Measurements from ENCODE around the gene DACT1.

The DACT1 gene

GRCh38 chr14:58668848-58669480 lies 31.2 kb downstream of the DACT1 start:
- DNase-seq, result no peak

DNA sequence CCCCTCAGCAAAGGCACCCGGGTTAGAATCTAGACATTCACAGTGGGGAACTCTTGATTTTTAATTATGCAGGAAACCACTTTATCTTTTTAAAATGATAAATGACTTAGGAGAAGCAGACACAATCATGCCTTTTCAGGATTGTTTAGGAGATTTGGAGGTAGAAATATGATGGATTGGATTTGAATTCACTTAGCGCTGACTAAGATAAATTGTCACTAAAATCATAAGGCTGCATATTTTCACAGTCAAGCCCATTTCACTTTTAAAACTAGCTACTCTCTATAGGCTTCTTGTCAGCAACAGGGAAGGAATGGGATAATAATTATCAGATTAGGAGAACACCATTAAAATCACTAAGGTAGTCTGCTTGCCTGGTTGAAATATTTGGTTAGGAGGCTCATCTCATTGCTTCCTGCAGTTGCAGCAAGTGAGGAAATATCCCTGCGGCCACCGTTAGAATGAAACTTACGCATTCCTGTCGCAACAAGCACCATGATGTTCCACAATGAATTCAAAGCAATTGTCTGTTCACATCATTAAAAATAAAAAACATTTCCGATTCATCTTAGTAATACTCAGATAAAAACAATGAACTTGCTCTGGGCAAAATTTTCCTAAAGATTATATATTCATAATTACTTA lies 31.9 kb downstream of the DACT1 start:
- DNase-seq, result no peak

GRCh38 chr14:58671024-58671423 lies 33.3 kb downstream of the DACT1 start:
- DNase-seq, result no peak

- DNase-seq, result no peak
Observed at GRCh38 chr14:58671436-58671835, 33.7 kb downstream of the DACT1 start.

GRCh38 chr14:58673722-58674121 lies 36.0 kb downstream of the DACT1 start:
- no peak for DNase-seq

DNA sequence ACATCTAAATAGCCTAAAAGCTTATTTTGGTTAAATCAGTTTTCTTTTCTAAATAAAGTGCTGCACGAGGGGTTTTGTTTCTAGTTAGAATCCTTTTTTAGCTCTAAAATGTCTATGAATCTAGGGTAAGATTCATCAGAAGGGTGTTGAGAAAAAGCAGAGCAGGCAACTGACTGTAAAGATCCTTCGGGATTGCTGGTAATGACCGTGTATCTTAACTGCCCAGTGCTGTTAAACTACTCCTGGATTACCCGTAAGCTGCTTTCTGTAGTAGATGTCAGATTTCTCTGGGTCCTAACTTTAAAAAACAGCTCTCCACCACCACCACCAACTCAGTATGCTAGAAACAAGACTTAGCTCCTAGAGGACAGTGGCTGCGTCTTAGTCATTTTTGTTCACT lies 39.2 kb downstream of the DACT1 start:
- no peak for DNase-seq

DNA sequence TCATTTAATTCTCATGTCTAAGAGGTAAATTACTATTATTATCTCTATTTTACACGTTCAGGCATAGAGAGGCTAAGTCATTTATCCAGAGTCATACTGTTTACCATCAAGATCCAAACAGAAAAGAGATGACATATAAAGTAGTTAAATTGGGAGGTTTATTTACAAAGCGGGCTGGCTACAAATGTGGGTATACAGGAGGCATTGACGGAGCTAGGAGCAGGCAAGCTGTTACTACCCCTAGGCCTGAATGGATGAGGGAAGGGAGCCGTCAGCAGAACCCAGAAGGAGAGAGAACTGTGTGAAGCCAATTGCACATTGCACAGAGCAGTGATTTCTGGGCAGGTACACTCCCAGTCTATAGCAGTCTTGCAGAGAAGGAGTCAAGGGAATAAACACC lies 39.8 kb downstream of the DACT1 start:
- DNase-seq, result no peak

DNA sequence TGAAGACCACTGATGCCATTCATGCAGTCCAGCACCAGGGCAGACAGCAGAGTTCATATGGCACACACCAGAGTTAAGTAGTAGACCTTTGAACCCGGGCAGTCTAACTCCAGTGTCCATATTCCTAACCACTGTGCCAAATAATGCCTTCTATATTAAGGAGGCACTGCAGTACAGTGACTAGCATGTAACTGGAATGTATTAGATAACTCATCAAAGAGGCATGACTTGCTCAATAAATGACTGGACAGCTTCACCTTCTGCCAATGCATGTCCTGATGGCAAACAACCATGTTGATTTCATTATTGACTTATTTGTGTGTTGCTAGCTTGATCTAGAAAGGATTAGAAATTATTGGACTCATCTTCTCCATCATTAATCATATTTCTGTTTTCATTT lies 40.2 kb downstream of the DACT1 start:
- DNase-seq, result peak; percentile 1

DNA sequence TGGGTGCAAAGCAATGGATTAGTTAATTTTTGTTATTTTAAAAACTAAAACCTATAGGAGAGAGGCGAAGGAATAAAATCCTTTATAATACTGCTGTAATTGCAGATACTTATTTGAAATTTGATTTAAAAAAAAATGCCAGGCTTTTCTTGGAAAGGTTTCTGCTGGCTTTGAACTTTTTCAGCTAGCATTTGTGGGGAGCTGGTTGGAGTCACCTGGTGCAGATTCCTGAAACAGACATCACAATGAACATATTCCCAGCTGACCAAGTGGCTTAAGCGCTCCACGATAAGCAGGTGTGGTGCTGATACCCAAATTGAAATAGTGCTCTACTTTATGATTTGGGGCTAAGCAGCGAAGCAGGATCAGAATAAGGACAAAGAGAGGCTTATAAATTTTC lies 42.9 kb downstream of the DACT1 start:
- no peak for DNase-seq

- no peak for DNase-seq
Observed at GRCh38 chr14:58687232-58687795, 49.6 kb downstream of the DACT1 start.

DNA sequence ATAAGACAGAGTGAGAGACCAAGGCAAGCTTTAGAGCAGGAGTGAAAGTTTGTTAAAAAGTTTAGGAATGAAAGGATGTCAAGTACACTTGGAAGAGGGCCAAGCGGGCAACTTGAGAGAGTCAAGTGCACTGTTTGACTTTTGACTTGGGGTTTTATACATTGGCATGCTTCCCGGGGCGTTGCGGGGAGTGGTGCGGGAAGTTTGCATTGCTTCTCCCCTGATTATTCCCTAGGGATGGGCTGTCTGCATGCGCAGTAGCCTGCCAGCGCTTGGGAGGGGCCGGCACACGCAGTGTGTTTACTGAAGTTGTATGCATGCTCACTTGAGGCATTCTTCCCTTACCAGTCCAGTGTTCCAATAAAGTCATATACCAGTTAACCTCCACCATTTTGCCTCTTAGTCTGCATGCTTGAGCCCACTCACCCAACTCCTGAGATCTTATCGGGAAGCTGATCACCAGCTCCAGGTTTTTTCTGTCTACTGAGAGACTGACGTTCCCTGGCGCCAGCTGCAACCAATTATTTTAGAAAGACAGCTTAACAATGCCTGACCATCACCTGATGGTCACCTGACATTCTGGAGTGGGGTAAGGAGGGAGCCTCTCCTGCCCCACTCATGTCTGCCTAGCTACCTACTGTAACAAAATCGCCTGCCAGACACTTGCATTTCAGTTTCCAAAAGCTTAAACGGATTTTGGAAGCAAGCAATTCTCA lies 53.2 kb downstream of the DACT1 start:
- no peak for DNase-seq

DNA sequence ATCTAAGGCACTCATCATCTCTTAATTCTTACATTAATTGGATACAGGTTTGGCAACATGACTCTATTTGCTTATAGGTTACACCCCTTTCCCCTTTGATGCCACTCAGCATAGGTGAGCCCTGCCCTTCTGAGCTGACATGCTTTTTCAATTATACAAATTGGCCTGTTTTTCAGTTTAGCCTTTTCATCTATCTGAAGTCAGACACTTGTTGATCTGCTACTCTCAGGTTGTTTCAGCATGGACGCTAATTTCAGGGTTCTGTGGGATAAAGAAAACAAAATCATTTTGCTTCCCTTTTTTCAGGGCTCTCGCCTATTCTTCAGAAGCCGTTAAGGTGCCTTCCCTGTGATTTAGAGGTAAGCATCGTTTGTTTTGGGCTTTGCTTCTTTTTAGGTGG lies 55.3 kb downstream of the DACT1 start:
- DNase-seq, result no peak

DNA sequence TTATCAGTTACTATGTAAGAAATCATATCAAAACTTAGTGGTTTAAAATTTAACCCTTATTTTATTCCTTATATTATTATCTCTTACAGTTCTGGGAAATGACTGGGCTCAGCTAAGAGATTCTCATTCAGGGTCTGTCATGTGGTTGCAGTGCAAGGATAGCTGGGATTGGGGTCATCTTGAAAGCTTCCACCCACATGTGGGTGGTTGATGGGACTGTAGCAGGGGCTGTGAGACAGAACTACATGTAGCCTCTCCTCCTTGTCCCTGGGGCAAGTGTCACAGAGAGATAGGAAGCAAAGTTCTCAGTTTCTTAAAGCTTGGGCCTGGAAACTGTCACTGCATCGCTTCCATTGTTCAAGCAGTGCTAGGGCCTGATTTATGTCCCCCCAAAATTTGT lies 57.8 kb downstream of the DACT1 start:
- no peak for DNase-seq

DNA sequence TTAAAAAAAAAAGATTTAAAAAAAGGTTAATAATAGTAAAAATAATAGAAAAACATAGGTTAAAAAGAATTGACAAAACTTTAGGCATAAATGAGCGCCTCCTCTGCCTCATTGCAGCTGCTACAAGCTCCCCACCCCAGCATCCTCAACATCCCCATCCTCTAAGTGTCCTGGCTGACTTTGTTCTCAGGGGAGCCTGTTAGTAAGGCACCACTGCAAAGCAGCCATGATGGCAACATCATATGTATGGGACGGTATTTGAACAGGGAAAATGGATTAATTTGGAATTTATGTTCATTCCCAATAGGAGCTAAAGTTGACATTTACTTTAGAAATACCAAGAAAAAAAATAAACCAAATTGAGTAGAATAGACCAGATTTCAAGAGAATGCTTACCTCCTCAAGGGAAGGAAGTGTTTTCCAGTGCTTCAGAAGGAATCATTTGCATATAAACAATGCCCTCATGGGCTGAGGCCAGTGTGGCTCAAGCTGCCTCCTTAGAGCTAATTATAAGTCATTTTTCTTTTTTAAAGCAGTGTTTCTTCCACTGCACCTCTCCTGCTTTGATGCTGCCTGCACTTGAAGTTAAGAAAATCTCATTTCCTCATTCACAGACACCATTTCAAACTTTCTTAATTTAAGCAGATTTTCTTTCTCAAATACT lies 59.6 kb downstream of the DACT1 start:
- no peak for DNase-seq
